IgD-negative memory B cell (primary cell): ENCODE data around the gene C16orf78. TPM values are rescaled to one million over a fixed set of nuclear protein-coding genes. Genes with fewer than 3 reads are reported as not detected.

Experiments
- H3K27ac Mint-ChIP-seq, 3 donors: one replicate each; pipeline ENCODE4 v1.8.0; 2020 to 2022; ENCODE audit warnings: mild to moderate bottlenecking in 3 of 3, mixed read lengths in 3 of 3, moderate library complexity in 1 of 3
- H3K27me3 Mint-ChIP-seq: one replicate; pipeline ENCODE4 v1.8.0; 2021; ENCODE audit warnings: mixed read lengths
- H3K36me3 Mint-ChIP-seq: one replicate; pipeline ENCODE4 v1.8.0; 2020; ENCODE audit warnings: mild to moderate bottlenecking, mixed read lengths
- H3K4me1 Mint-ChIP-seq, 3 donors: one replicate each; pipeline ENCODE4 v1.8.0; 2020 to 2022; ENCODE audit warnings: mixed read lengths in 3 of 3, mild to moderate bottlenecking in 1 of 3
- H3K4me3 Mint-ChIP-seq, 4 donors: one replicate each; pipeline ENCODE4 v1.8.0; 2020 to 2022; ENCODE audit warnings: mild to moderate bottlenecking in 4 of 4, mixed read lengths in 4 of 4, moderate library complexity in 3 of 4
- H3K9me3 Mint-ChIP-seq, 3 donors: one replicate each; pipeline ENCODE4 v1.8.0; 2020 to 2021; ENCODE audit warnings: mixed read lengths in 3 of 3, mild to moderate bottlenecking in 1 of 3
- polyA plus RNA-seq: library from polyadenylated mRNA; unstranded; fragments of 300-500 nt; fragmentation: Illumina TruSeq; gene quantifications from one replicate; pipeline ENCODE4 v1.2.3, GENCODE V29; 2021

The C16orf78 gene
- polyA plus RNA-seq, 1 donor from 2014 or later, result not detected

- Mint-ChIP-seq H3K27ac (no peak overlapping the region), H3K4me3 (no peak overlapping the region), H3K4me1 (peaks cover 0 to 7% (median 0%) of the 10 kb centered on the region in 3 donors), H3K27me3 (peaks cover 8% of the 10 kb centered on the region), H3K9me3 (peaks cover 6 to 9% (median 7%) of the 10 kb centered on the region in 3 donors), H3K36me3 (no peaks in the 10 kb centered on the region)
These were observed 25.2 kb downstream of the C16orf78 start for GRCh38 chr16:49398761-49399160.

- H3K9me3 Mint-ChIP-seq, result peaks cover 6 to 9% (median 7%) of the 10 kb centered on the region in 3 donors
- H3K27me3 Mint-ChIP-seq, result peaks cover 9% of the 10 kb centered on the region
- peak overlapping the region in 1 of 3 donors; percentile 41 for H3K27ac Mint-ChIP-seq
- no peaks in the 10 kb centered on the region for H3K36me3 Mint-ChIP-seq
- H3K4me1 Mint-ChIP-seq, result peaks cover 0 to 7% (median 0%) of the 10 kb centered on the region in 3 donors
- no peak overlapping the region for H3K4me3 Mint-ChIP-seq
These were observed 26.2 kb downstream of the C16orf78 start for GRCh38 chr16:49399594-49400364.

- H3K9me3 Mint-ChIP-seq, result peaks cover 6 to 9% (median 6%) of the 10 kb centered on the region in 3 donors
- no peaks in the 10 kb centered on the region for H3K36me3 Mint-ChIP-seq
- no peak overlapping the region for H3K4me3 Mint-ChIP-seq
- peaks cover 13% of the 10 kb centered on the region for H3K27me3 Mint-ChIP-seq
- H3K4me1 Mint-ChIP-seq, result peaks cover 0 to 7% (median 0%) of the 10 kb centered on the region in 3 donors
- peak overlapping the region in 1 of 3 donors; percentile 48 for H3K27ac Mint-ChIP-seq
These were observed 27.0 kb downstream of the C16orf78 start for GRCh38 chr16:49400611-49401010.

- Mint-ChIP-seq H3K36me3 (no peaks in the 10 kb centered on the region), H3K4me3 (no peak overlapping the region), H3K27ac (no peak overlapping the region), H3K9me3 (peaks cover 4 to 9% (median 4%) of the 10 kb centered on the region in 3 donors), H3K27me3 (peaks cover 8% of the 10 kb centered on the region), H3K4me1 (peaks cover 2 to 13% (median 7%) of the 10 kb centered on the region in 3 donors)
These were observed 31.5 kb downstream of the C16orf78 start for GRCh38 chr16:49405123-49405522.

GRCh38 chr16:49405530-49405929, 31.9 kb downstream of the C16orf78 start:
- Mint-ChIP-seq H3K27me3 (peaks cover 10% of the 10 kb centered on the region), H3K9me3 (peaks cover 4 to 9% (median 4%) of the 10 kb centered on the region in 3 donors), H3K27ac (no peak overlapping the region), H3K36me3 (no peaks in the 10 kb centered on the region), H3K4me1 (peaks cover 2 to 13% (median 7%) of the 10 kb centered on the region in 3 donors), H3K4me3 (no peak overlapping the region)

- Mint-ChIP-seq H3K27ac (no peak overlapping the region), H3K4me1 (peaks cover 2 to 13% (median 7%) of the 10 kb centered on the region in 3 donors), H3K4me3 (peak overlapping the region in 1 of 4 donors; percentile 49), H3K9me3 (peaks cover 1 to 6% (median 2%) of the 10 kb centered on the region in 3 donors), H3K27me3 (peaks cover 9% of the 10 kb centered on the region), H3K36me3 (no peaks in the 10 kb centered on the region)
These were observed 34.4 kb downstream of the C16orf78 start for GRCh38 chr16:49407873-49408550.

- H3K9me3 Mint-ChIP-seq, result peaks cover 0 to 4% (median 0%) of the 10 kb centered on the region in 3 donors
- H3K4me1 Mint-ChIP-seq, result peaks cover 2 to 13% (median 7%) of the 10 kb centered on the region in 3 donors
- H3K27ac Mint-ChIP-seq, result no peak overlapping the region
- no peaks in the 10 kb centered on the region for H3K36me3 Mint-ChIP-seq
- peaks cover 9% of the 10 kb centered on the region for H3K27me3 Mint-ChIP-seq
- H3K4me3 Mint-ChIP-seq, result no peak overlapping the region
These were observed 35.5 kb downstream of the C16orf78 start for GRCh38 chr16:49409121-49409520.

- no peaks in the 10 kb centered on the region for H3K36me3 Mint-ChIP-seq
- peaks cover 2 to 13% (median 7%) of the 10 kb centered on the region in 3 donors for H3K4me1 Mint-ChIP-seq
- H3K9me3 Mint-ChIP-seq, result peaks cover 0 to 4% (median 0%) of the 10 kb centered on the region in 3 donors
- peaks cover 4% of the 10 kb centered on the region for H3K27me3 Mint-ChIP-seq
- H3K27ac Mint-ChIP-seq, result no peak overlapping the region
- H3K4me3 Mint-ChIP-seq, result no peak overlapping the region
These were observed 36.6 kb downstream of the C16orf78 start for GRCh38 chr16:49410226-49410625.

- Mint-ChIP-seq H3K9me3 (peaks cover 0 to 4% (median 0%) of the 10 kb centered on the region in 3 donors), H3K27ac (no peak overlapping the region), H3K27me3 (peaks cover 7% of the 10 kb centered on the region)
These were observed 37.7 kb downstream of the C16orf78 start for GRCh38 chr16:49411121-49411970.

GRCh38 chr16:49414671-49415070, 41.1 kb downstream of the C16orf78 start:
- Mint-ChIP-seq H3K36me3 (no peaks in the 10 kb centered on the region), H3K27ac (no peak overlapping the region), H3K4me3 (no peak overlapping the region), H3K9me3 (peaks cover 0 to 4% (median 0%) of the 10 kb centered on the region in 3 donors), H3K4me1 (no peaks in the 10 kb centered on the region), H3K27me3 (peaks cover 7% of the 10 kb centered on the region)

More at GRCh38 chr16:49411121-49411970, 37.7 kb downstream of the C16orf78 start:
- no peaks in the 10 kb centered on the region for H3K36me3 Mint-ChIP-seq
- peaks cover 2 to 13% (median 7%) of the 10 kb centered on the region in 3 donors for H3K4me1 Mint-ChIP-seq
- no peak overlapping the region for H3K4me3 Mint-ChIP-seq

- H3K36me3 Mint-ChIP-seq, result no peaks in the 10 kb centered on the region
- peaks cover 0 to 4% (median 0%) of the 10 kb centered on the region in 3 donors for H3K9me3 Mint-ChIP-seq
These were observed 41.5 kb downstream of the C16orf78 start for GRCh38 chr16:49415083-49415482.

GRCh38 chr16:49416001-49416675, 42.5 kb downstream of the C16orf78 start:
- Mint-ChIP-seq H3K4me1 (peaks cover 0 to 1% (median 0%) of the 10 kb centered on the region in 3 donors), H3K36me3 (no peaks in the 10 kb centered on the region), H3K9me3 (peaks cover 0 to 4% (median 0%) of the 10 kb centered on the region in 3 donors), H3K4me3 (no peak overlapping the region), H3K27me3 (peaks cover 3% of the 10 kb centered on the region), H3K27ac (no peak overlapping the region)

More at GRCh38 chr16:49415083-49415482, 41.5 kb downstream of the C16orf78 start:
- no peak overlapping the region for H3K27ac Mint-ChIP-seq
- no peak overlapping the region for H3K4me3 Mint-ChIP-seq
- H3K4me1 Mint-ChIP-seq, result no peaks in the 10 kb centered on the region
- H3K27me3 Mint-ChIP-seq, result peaks cover 7% of the 10 kb centered on the region

GRCh38 chr16:49417354-49417753, 43.8 kb downstream of the C16orf78 start:
- Mint-ChIP-seq H3K27me3 (peaks cover 3% of the 10 kb centered on the region), H3K4me1 (peaks cover 0 to 1% (median 0%) of the 10 kb centered on the region in 3 donors), H3K27ac (no peak overlapping the region), H3K36me3 (no peaks in the 10 kb centered on the region), H3K4me3 (no peak overlapping the region), H3K9me3 (peaks cover 0 to 4% (median 0%) of the 10 kb centered on the region in 3 donors)

GRCh38 chr16:49419006-49419405, 45.4 kb downstream of the C16orf78 start:
- Mint-ChIP-seq H3K27ac (no peak overlapping the region), H3K9me3 (peaks cover 1 to 4% (median 2%) of the 10 kb centered on the region in 3 donors)

More at GRCh38 chr16:49419006-49419405, 45.4 kb downstream of the C16orf78 start:
- Mint-ChIP-seq H3K4me1 (peaks cover 0 to 1% (median 0%) of the 10 kb centered on the region in 3 donors), H3K4me3 (no peak overlapping the region), H3K36me3 (no peaks in the 10 kb centered on the region), H3K27me3 (peaks cover 3% of the 10 kb centered on the region)
